ENCODE results near the gene MGLL.

DNA sequence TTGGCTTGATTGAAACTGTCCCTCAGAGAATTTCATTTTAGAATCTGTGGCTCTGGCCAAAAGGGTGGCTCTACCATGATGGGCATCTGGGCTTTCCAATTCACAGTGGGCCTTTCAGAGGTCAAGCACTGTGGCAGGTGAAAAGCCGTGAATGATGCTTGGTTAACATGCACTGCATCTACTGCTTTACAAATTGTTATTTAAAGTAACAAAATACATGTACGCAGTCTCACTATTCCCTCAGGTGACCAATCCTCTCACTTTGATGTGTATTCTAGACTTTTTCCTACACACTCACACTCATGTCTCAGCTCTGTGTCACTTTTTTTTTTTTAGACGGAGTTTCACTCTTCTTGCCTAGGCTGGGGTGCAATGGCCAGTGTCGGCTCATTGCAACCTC lies 70.5 kb downstream of the MGLL start:
- TF ChIP-seq, protein P1, sequence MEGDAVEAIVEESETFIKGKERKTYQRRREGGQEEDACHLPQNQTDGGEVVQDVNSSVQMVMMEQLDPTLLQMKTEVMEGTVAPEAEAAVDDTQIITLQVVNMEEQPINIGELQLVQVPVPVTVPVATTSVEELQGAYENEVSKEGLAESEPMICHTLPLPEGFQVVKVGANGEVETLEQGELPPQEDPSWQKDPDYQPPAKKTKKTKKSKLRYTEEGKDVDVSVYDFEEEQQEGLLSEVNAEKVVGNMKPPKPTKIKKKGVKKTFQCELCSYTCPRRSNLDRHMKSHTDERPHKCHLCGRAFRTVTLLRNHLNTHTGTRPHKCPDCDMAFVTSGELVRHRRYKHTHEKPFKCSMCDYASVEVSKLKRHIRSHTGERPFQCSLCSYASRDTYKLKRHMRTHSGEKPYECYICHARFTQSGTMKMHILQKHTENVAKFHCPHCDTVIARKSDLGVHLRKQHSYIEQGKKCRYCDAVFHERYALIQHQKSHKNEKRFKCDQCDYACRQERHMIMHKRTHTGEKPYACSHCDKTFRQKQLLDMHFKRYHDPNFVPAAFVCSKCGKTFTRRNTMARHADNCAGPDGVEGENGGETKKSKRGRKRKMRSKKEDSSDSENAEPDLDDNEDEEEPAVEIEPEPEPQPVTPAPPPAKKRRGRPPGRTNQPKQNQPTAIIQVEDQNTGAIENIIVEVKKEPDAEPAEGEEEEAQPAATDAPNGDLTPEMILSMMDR (IDR thresholded peaks at IDR 0.05): no peak
- no peak for TF ChIP-seq ZFX (IDR thresholded peaks at IDR 0.05; ENCODE audit: borderline replicate concordance)

Data from 22Rv1 (cell line).